SU-DHL-6 (cell line): ENCODE measurements around the gene GIMAP8.

Experiments used
- H2AFZ ChIP-seq: fragments of 200-600 bp; sonication (generic); 2 replicates; pipeline ENCODE4 v1.6.1; 2014; ENCODE audit warnings: low read depth, mild to moderate bottlenecking, moderate library complexity, mixed read lengths, antibody characterized with exemption, low read length; ENCODE audit not compliant: severe bottlenecking
- H3F3A ChIP-seq: fragments of 200-600 bp; shearing (Covaris generic); 2 replicates; pipeline ENCODE4 v1.6.0; 2016; ENCODE audit warnings: antibody characterized with exemption, mild to moderate bottlenecking; ENCODE audit not compliant: insufficient read depth
- H3K27ac ChIP-seq: fragments of 200-600 bp; sonication (generic); 2 replicates; pipeline ENCODE4 v1.5.1; 2016; ENCODE audit warnings: low read depth, mild to moderate bottlenecking, low read length, moderate library complexity, mixed read lengths
- H3K27me3 ChIP-seq: fragments of 200-600 bp; sonication (generic), shearing (Covaris generic); 2 replicates; pipeline ENCODE4 v1.6.0; 2014; ENCODE audit warnings: mild to moderate bottlenecking, low read length
- H3K36me3 ChIP-seq: fragments of 200-600 bp; sonication (generic); 2 replicates; pipeline ENCODE4 v1.6.1; 2014; ENCODE audit warnings: mild to moderate bottlenecking, low read length, mixed read lengths
- H3K4me2 ChIP-seq: fragments of 300-600, 200-600 bp; shearing (Covaris generic), sonication (generic); 2 replicates; pipeline ENCODE4 v1.6.0; 2014; ENCODE audit warnings: low read length, low read depth, mild to moderate bottlenecking; ENCODE audit not compliant: poor library complexity, severe bottlenecking
- H3K4me3 ChIP-seq: fragments of 200-600 bp; sonication (generic); 2 replicates; pipeline ENCODE4 v1.5.1; 2014; ENCODE audit warnings: antibody characterized with exemption, low read length, mild to moderate bottlenecking, mixed read lengths; ENCODE audit not compliant: insufficient read depth, poor library complexity, severe bottlenecking
- H3K79me2 ChIP-seq: fragments of 200-600 bp; sonication (generic); 2 replicates; pipeline ENCODE4 v1.6.1; 2014; ENCODE audit warnings: mild to moderate bottlenecking, low read length, moderate library complexity; ENCODE audit not compliant: insufficient read depth
- H3K9ac ChIP-seq: fragments of 200-600 bp; sonication (generic); 2 replicates; pipeline ENCODE4 v1.7.0; 2014; ENCODE audit warnings: mild to moderate bottlenecking, low read length
- H3K9me2 ChIP-seq: fragments of 200-600 bp; sonication (generic); replicated peaks from 2 replicates; pipeline ENCODE4 v1.6.1; 2014; ENCODE audit warnings: low read length; ENCODE audit not compliant: insufficient read depth
- H3K9me3 ChIP-seq: fragments of 200-600 bp; sonication (generic); 2 replicates; pipeline ENCODE4 v1.6.1; 2014; ENCODE audit warnings: low read length, mixed read lengths; ENCODE audit not compliant: insufficient read depth
- H4K20me1 ChIP-seq: fragments of 200-600 bp; sonication (generic); 2 replicates; pipeline ENCODE4 v1.6.1; 2014; ENCODE audit warnings: low read depth, mild to moderate bottlenecking, antibody characterized with exemption, low read length, moderate library complexity, mixed read lengths
- CTCF ChIP-seq: fragments of 200-600 bp; sonication (generic); IDR thresholded peaks from one replicate; pipeline ENCODE4 v1.5.1; 2017; ENCODE audit warnings: antibody characterized with exemption, mild to moderate bottlenecking, low read length, moderate library complexity; ENCODE audit not compliant: insufficient read depth, poor library complexity, severe bottlenecking
- EZH2phosphoT487 ChIP-seq: fragments of 200-600 bp; sonication (generic), shearing (Covaris generic); conservative IDR thresholded peaks from 2 replicates; pipeline ENCODE4 v1.6.1; 2018; ENCODE audit warnings: mild to moderate bottlenecking, antibody characterized with exemption, low read length, moderate library complexity, mixed read lengths

GIMAP8 gene

GRCh38 chr7:150401861-150402631 lies 48.4 kb upstream of the GIMAP8 start:
- Histone ChIP-seq H3F3A (no peaks in the 10 kb centered on the region), H3K27me3 (no peaks in the 10 kb centered on the region), H3K36me3 (no peaks in the 10 kb centered on the region), H3K27ac (no peak overlapping the region), H2AFZ (no peak overlapping the region), H3K9me3 (no peaks in the 10 kb centered on the region), H3K79me2 (no peaks in the 10 kb centered on the region), H3K9ac (no peak overlapping the region), H3K9me2 (no peaks in the 10 kb centered on the region), H3K4me2 (no peak overlapping the region), H4K20me1 (no peaks in the 10 kb centered on the region), H3K4me3 (no peak overlapping the region)
- no peak for TF ChIP-seq CTCF
- TF ChIP-seq EZH2phosphoT487 = no peak

GRCh38 chr7:150402671-150403321 lies 47.6 kb upstream of the GIMAP8 start:
- H3K79me2 ChIP-seq = no peaks in the 10 kb centered on the region
- H3F3A ChIP-seq = no peaks in the 10 kb centered on the region
- no peak overlapping the region for H3K4me3 ChIP-seq
- H3K9ac ChIP-seq = no peak overlapping the region
- H3K4me2 ChIP-seq = no peak overlapping the region
- H2AFZ ChIP-seq = no peak overlapping the region
- TF ChIP-seq CTCF = no peak
- TF ChIP-seq EZH2phosphoT487 = no peak
- no peaks in the 10 kb centered on the region for H3K9me3 ChIP-seq
- no peaks in the 10 kb centered on the region for H3K27me3 ChIP-seq
- no peaks in the 10 kb centered on the region for H3K9me2 ChIP-seq
- no peaks in the 10 kb centered on the region for H3K36me3 ChIP-seq
- no peaks in the 10 kb centered on the region for H4K20me1 ChIP-seq
- no peak overlapping the region for H3K27ac ChIP-seq

- Histone ChIP-seq H3K9me2 (no peaks in the 10 kb centered on the region), H3K36me3 (no peaks in the 10 kb centered on the region), H3K79me2 (no peaks in the 10 kb centered on the region), H3K4me2 (no peak overlapping the region), H3K9ac (no peak overlapping the region), H3K9me3 (no peaks in the 10 kb centered on the region), H3F3A (no peaks in the 10 kb centered on the region), H3K27me3 (no peaks in the 10 kb centered on the region), H3K4me3 (no peak overlapping the region), H4K20me1 (no peaks in the 10 kb centered on the region), H2AFZ (no peak overlapping the region), H3K27ac (no peak overlapping the region)
- no peak for TF ChIP-seq EZH2phosphoT487
- no peak for TF ChIP-seq CTCF
These were observed 46.9 kb upstream of the GIMAP8 start for GRCh38 chr7:150403376-150404171.
